Measurements from ENCODE around the gene DNAJC30. TPM values are rescaled to one million over a fixed set of nuclear protein-coding genes. Genes with fewer than 3 reads are reported as not detected.

DNAJC30 gene
- polyA plus RNA-seq, 1 of the 3 experiments (the other 2 are of a cell fraction), result 11.0 TPM

DNA sequence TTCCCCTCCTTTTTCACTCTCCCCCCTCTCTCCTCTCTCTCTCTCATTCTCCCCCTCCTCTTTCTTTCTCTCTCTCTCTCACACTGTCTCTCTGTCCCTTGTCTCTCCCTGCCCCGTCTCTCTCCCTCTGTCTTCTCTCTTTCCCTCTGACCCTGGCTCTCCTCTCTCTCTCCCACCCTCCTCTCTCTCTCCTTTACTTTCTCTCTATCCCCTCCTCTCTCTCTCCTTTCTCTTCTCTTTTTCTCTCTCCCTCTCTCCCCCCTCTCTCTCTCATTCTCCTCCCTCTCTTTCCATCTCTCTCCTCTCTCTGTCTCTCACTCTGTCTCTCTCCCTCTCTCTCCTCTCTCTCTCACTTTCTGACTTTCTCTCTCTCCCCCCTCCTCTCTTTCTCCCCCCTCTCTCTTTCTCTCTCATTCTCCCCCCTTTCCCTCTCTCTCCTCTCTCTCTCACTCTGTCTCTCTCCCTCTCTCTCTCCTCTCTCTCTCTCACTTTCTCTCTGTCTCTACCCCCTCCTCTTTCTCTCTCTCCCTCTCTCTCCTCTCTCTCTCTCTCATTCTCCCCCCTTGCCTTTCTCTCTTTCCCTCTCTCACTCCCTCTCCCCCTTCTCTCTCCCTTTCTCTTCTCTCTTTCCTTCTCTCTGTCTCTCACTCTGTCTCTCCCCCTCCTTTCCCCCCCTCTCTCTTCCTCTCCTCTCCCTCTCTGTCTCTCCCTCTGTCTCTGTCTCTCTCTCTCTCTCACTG lies 34.5 kb downstream of the DNAJC30 start:
- Histone ChIP-seq H3K79me2 (ENCODE audit: insufficient read depth) (no peaks in the 10 kb centered on the region), H3K27me3 (ENCODE audit: insufficient read depth) (peaks cover 93% of the 10 kb centered on the region), H3K4me2 (no peak overlapping the region), H3K36me3 (replicated peaks in 1 of 2; ENCODE audit: control insufficient read depth in 1 of 2, insufficient read depth in 2 of 2, low read length in 1 of 2) (no peaks in the 10 kb centered on the region), H3K9me3 (no peaks in the 10 kb centered on the region), H4K20me1 (ENCODE audit: insufficient read depth) (no peaks in the 10 kb centered on the region), H3F3A (replicated peaks; ENCODE audit: insufficient read depth) (peaks cover 13% of the 10 kb centered on the region), H3K9me2 (no peaks in the 10 kb centered on the region), H2AFZ (ENCODE audit: low read depth) (no peak overlapping the region), H3K4me1 (ENCODE audit: control insufficient read depth in 1 of 2, insufficient read depth in 2 of 2, low read depth in 1 of 2, low read length in 1 of 2) (peaks cover 0 to 2% of the 10 kb centered on the region in 2 experiments; a peak in 1 of 4 replicates), H3K9ac (no peak overlapping the region), H3K4me3 (ENCODE audit: low read depth in 2 of 2, low read length in 1 of 2) (no peak overlapping the region), H3K27ac (ENCODE audit: low read depth in 2 of 2, low read length in 1 of 2) (no peak overlapping the region)
- CTCF ChIA-PET, result interaction anchor here (1.5 kb wide), 1 partner anchor 42 kb away, joined by 6 read pairs; no protein-coding TSS in a partner anchor
- DNase-seq, result no peak
- 40% methylated on average over 1 of the region's 1 CpG for WGBS (ENCODE audit: low lambda C conversion rate)
- POLR2A ChIA-PET, result no interaction called here
- no peak for TF ChIP-seq NFIC (IDR thresholded peaks at IDR 0.05; ENCODE audit: borderline replicate concordance)
- TF ChIP-seq RAD21 (IDR thresholded peaks at IDR 0.05; ENCODE audit: low read length), result no peak
- no peak for TF ChIP-seq MXI1 (IDR thresholded peaks at IDR 0.05; ENCODE audit: low read depth, low read length)
- TF ChIP-seq TAF1 (IDR thresholded peaks at IDR 0.05; ENCODE audit: borderline replicate concordance, low read depth, low read length), result no peak
- no peak for TF ChIP-seq EZH2phosphoT487 (IDR thresholded peaks at IDR 0.05; ENCODE audit: borderline replicate concordance, low read depth)
- TF ChIP-seq FOXJ3 (CRISPR knock-in tag; IDR thresholded peaks at IDR 0.05), result no peak
- TF ChIP-seq YY1 (IDR thresholded peaks at IDR 0.05; ENCODE audit: low read depth), result no peak
- no peak for TF ChIP-seq POLR2AphosphoS5 (IDR thresholded peaks at IDR 0.05; ENCODE audit: low read depth, low read length)
- TF ChIP-seq JUND (IDR thresholded peaks at IDR 0.05), result no peak
- TF ChIP-seq, protein P1, sequence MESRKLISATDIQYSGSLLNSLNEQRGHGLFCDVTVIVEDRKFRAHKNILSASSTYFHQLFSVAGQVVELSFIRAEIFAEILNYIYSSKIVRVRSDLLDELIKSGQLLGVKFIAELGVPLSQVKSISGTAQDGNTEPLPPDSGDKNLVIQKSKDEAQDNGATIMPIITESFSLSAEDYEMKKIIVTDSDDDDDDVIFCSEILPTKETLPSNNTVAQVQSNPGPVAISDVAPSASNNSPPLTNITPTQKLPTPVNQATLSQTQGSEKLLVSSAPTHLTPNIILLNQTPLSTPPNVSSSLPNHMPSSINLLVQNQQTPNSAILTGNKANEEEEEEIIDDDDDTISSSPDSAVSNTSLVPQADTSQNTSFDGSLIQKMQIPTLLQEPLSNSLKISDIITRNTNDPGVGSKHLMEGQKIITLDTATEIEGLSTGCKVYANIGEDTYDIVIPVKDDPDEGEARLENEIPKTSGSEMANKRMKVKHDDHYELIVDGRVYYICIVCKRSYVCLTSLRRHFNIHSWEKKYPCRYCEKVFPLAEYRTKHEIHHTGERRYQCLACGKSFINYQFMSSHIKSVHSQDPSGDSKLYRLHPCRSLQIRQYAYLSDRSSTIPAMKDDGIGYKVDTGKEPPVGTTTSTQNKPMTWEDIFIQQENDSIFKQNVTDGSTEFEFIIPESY (IDR thresholded peaks at IDR 0.05; ENCODE audit: borderline replicate concordance, low read depth), result no peak
- TF ChIP-seq USF2 (IDR thresholded peaks at IDR 0.05; ENCODE audit: borderline replicate concordance, low read depth, low read length), result no peak
- no peak for TF ChIP-seq GATA2 (CRISPR knock-in tag; IDR thresholded peaks at IDR 0.05)
- TF ChIP-seq RCOR1 (IDR thresholded peaks at IDR 0.05; ENCODE audit: low read length), result no peak
- no peak for TF ChIP-seq SIN3A (IDR thresholded peaks at IDR 0.05; ENCODE audit: borderline replicate concordance, low read depth, low read length)
- TF ChIP-seq SMC3 (IDR thresholded peaks at IDR 0.05; ENCODE audit: low read depth, low read length), result no peak
- no peak for TF ChIP-seq USF1 (IDR thresholded peaks at IDR 0.05; ENCODE audit: borderline replicate concordance, low read depth)

All from SK-N-SH (cell line).